ENCODE measurements around the gene NDUFB10.
A peak's percentile ranks its signal among the peaks of the same experiment; 100 is the strongest.

NDUFB10 gene

GRCh38 chr16:1990101-1990350 is 30.7 kb downstream of the NDUFB10 start:
- no peaks in the 10 kb centered on the region for H3K9me3 ChIP-seq (ENCODE audit: severe bottlenecking)
- no peak for TF ChIP-seq CTCF (IDR thresholded peaks at IDR 0.05; ENCODE audit: poor library complexity, severe bottlenecking)
- H3K36me3 ChIP-seq (ENCODE audit: low read depth), result peaks cover 17% of the 10 kb centered on the region
- peaks cover 5% of the 10 kb centered on the region for H3K27me3 ChIP-seq (ENCODE audit: insufficient read depth, poor library complexity, severe bottlenecking)
- ATAC-seq (ENCODE audit: low read depth), result no peak
- H3K27ac ChIP-seq (ENCODE audit: poor library complexity, severe bottlenecking), result no peak overlapping the region
- DNase-seq (ENCODE audit: low spot score), result no peak
- peaks cover 6% of the 10 kb centered on the region for H3K4me1 ChIP-seq (ENCODE audit: insufficient read depth, poor library complexity, severe bottlenecking)
- H3K4me3 ChIP-seq (ENCODE audit: severe bottlenecking), result peak overlapping the region; percentile 48

GRCh38 chr16:1990351-1991134 is 31.2 kb downstream of the NDUFB10 start:
- peaks cover 2% of the 10 kb centered on the region for H3K4me1 ChIP-seq (ENCODE audit: insufficient read depth, poor library complexity, severe bottlenecking)
- peak overlapping the region; percentile 48 for H3K4me3 ChIP-seq (ENCODE audit: severe bottlenecking)
- H3K36me3 ChIP-seq (ENCODE audit: low read depth), result peaks cover 12% of the 10 kb centered on the region
- H3K9me3 ChIP-seq (ENCODE audit: severe bottlenecking), result no peaks in the 10 kb centered on the region
- no peak for DNase-seq (ENCODE audit: low spot score)
- peaks cover 5% of the 10 kb centered on the region for H3K27me3 ChIP-seq (ENCODE audit: insufficient read depth, poor library complexity, severe bottlenecking)
- H3K27ac ChIP-seq (ENCODE audit: poor library complexity, severe bottlenecking), result no peak overlapping the region
- no peak for ATAC-seq (ENCODE audit: low read depth)
- TF ChIP-seq CTCF (IDR thresholded peaks at IDR 0.05; ENCODE audit: poor library complexity, severe bottlenecking), result no peak

DNA sequence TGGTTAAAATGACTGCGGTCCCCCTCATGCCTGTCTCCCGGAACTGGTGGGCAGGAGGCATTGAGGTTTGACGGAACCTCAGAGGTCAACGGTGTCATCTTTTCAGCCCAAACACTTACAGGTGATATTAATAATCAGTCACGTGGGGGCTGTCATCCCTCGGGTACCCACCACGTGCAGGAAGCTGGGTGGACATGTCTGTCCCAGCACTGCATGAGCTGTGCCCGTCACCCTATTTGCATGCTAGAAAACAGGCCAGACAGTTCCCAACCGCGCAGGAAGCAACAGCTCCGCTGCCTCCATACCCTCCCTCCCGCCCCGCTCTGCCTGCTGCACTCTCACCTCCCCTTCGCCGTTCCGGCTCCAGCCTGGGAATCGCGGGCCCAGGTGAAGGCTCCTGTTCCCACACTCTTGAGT is 31.8 kb downstream of the NDUFB10 start:
- peaks cover 5% of the 10 kb centered on the region for H3K27me3 ChIP-seq (ENCODE audit: insufficient read depth, poor library complexity, severe bottlenecking)
- ATAC-seq (ENCODE audit: low read depth), result no peak

GRCh38 chr16:1991588-1991947 is 32.2 kb downstream of the NDUFB10 start:
- Histone ChIP-seq H3K4me1 (ENCODE audit: insufficient read depth, poor library complexity, severe bottlenecking) (peaks cover 2% of the 10 kb centered on the region), H3K27ac (ENCODE audit: poor library complexity, severe bottlenecking) (no peak overlapping the region), H3K4me3 (ENCODE audit: severe bottlenecking) (no peak overlapping the region), H3K27me3 (ENCODE audit: insufficient read depth, poor library complexity, severe bottlenecking) (peaks cover 5% of the 10 kb centered on the region), H3K9me3 (ENCODE audit: severe bottlenecking) (no peaks in the 10 kb centered on the region), H3K36me3 (ENCODE audit: low read depth) (peaks cover 2% of the 10 kb centered on the region; the same call in 1 of the 2 replicates)
- no peak for ATAC-seq (ENCODE audit: low read depth)
- TF ChIP-seq CTCF (IDR thresholded peaks at IDR 0.05; ENCODE audit: poor library complexity, severe bottlenecking), result no peak
- DNase-seq (ENCODE audit: low spot score), result no peak

More for the DNA sequence above, 31.8 kb downstream of the NDUFB10 start:
- no peak for DNase-seq (ENCODE audit: low spot score)
- H3K9me3 ChIP-seq (ENCODE audit: severe bottlenecking), result no peaks in the 10 kb centered on the region
- TF ChIP-seq CTCF (IDR thresholded peaks at IDR 0.05; ENCODE audit: poor library complexity, severe bottlenecking), result no peak
- H3K36me3 ChIP-seq (ENCODE audit: low read depth), result peaks cover 6% of the 10 kb centered on the region
- no peak overlapping the region for H3K4me3 ChIP-seq (ENCODE audit: severe bottlenecking)
- no peak overlapping the region for H3K27ac ChIP-seq (ENCODE audit: poor library complexity, severe bottlenecking)
- H3K4me1 ChIP-seq (ENCODE audit: insufficient read depth, poor library complexity, severe bottlenecking), result peaks cover 2% of the 10 kb centered on the region

GRCh38 chr16:1991948-1992703 is 32.8 kb downstream of the NDUFB10 start:
- Histone ChIP-seq H3K4me3 (ENCODE audit: severe bottlenecking) (no peak overlapping the region), H3K27ac (ENCODE audit: poor library complexity, severe bottlenecking) (no peak overlapping the region), H3K36me3 (ENCODE audit: low read depth) (peaks cover 6% of the 10 kb centered on the region), H3K27me3 (ENCODE audit: insufficient read depth, poor library complexity, severe bottlenecking) (peaks cover 5% of the 10 kb centered on the region), H3K9me3 (ENCODE audit: severe bottlenecking) (no peaks in the 10 kb centered on the region), H3K4me1 (ENCODE audit: insufficient read depth, poor library complexity, severe bottlenecking) (peaks cover 2% of the 10 kb centered on the region)
- no peak for TF ChIP-seq CTCF (IDR thresholded peaks at IDR 0.05; ENCODE audit: poor library complexity, severe bottlenecking)
- ATAC-seq (ENCODE audit: low read depth), result peak; percentile 55
- peak; percentile 95 for DNase-seq (ENCODE audit: low spot score)

Data from RWPE2 (cell line).